Measurements from ENCODE around the gene BAX. TPM values are rescaled to one million over a fixed set of nuclear protein-coding genes. Genes with fewer than 3 reads are reported as not detected.

BAX gene
- total RNA-seq, 1 donor from 2014 or later, result 286 TPM

DNA sequence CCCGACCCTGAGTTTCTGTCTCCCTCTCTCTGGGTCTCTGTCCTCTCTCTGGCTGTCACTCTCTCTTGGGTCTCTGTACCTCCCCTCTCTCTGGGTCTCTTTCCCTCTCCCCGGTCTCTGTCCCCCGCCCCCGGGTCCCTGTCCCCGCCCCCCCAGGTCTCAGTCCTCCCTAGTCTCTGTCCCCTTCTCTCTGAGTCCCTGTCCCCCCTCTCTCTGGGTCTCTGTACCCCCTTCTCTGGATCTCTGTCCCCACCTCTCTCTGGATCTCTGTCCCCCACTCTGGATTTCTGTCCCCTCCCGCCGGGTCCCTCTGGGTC is 8.1 kb downstream of the BAX start:
- DNase-seq (ENCODE audit: low spot score), result no peak
- no peak overlapping the region for H3K4me3 Mint-ChIP-seq (ENCODE audit: unreplicated experiment)
- H3K36me3 Mint-ChIP-seq (ENCODE audit: low read depth, unreplicated experiment), result peaks cover 24% of the 10 kb centered on the region
- peaks cover 23% of the 10 kb centered on the region for H3K27me3 Mint-ChIP-seq (ENCODE audit: unreplicated experiment)
- no peak for TF ChIP-seq CTCF (IDR thresholded peaks at IDR 0.05; ENCODE audit: unreplicated experiment)
- peak overlapping the region; percentile 95 for H3K27ac Mint-ChIP-seq (ENCODE audit: unreplicated experiment)
- no peaks in the 10 kb centered on the region for H3K9me3 Mint-ChIP-seq (ENCODE audit: unreplicated experiment)
- H3K4me1 Mint-ChIP-seq (ENCODE audit: unreplicated experiment), result peaks cover 51% of the 10 kb centered on the region

GRCh38 chr19:48963371-48964204 is 8.9 kb downstream of the BAX start:
- Mint-ChIP-seq H3K9me3 (ENCODE audit: unreplicated experiment) (no peaks in the 10 kb centered on the region), H3K36me3 (ENCODE audit: low read depth, unreplicated experiment) (peaks cover 25% of the 10 kb centered on the region), H3K27me3 (ENCODE audit: unreplicated experiment) (peaks cover 27% of the 10 kb centered on the region), H3K4me3 (ENCODE audit: unreplicated experiment) (peak overlapping the region; percentile 87), H3K4me1 (ENCODE audit: unreplicated experiment) (peaks cover 53% of the 10 kb centered on the region), H3K27ac (ENCODE audit: unreplicated experiment) (peak overlapping the region; percentile 96)
- TF ChIP-seq CTCF (IDR thresholded peaks at IDR 0.05; ENCODE audit: unreplicated experiment), result no peak
- peak; percentile 68 for DNase-seq (ENCODE audit: low spot score)

GRCh38 chr19:48964205-48965039 is 9.7 kb downstream of the BAX start:
- no peak for TF ChIP-seq CTCF (IDR thresholded peaks at IDR 0.05; ENCODE audit: unreplicated experiment)
- DNase-seq (ENCODE audit: low spot score), result no peak
- peaks cover 22% of the 10 kb centered on the region for H3K36me3 Mint-ChIP-seq (ENCODE audit: low read depth, unreplicated experiment)

DNA sequence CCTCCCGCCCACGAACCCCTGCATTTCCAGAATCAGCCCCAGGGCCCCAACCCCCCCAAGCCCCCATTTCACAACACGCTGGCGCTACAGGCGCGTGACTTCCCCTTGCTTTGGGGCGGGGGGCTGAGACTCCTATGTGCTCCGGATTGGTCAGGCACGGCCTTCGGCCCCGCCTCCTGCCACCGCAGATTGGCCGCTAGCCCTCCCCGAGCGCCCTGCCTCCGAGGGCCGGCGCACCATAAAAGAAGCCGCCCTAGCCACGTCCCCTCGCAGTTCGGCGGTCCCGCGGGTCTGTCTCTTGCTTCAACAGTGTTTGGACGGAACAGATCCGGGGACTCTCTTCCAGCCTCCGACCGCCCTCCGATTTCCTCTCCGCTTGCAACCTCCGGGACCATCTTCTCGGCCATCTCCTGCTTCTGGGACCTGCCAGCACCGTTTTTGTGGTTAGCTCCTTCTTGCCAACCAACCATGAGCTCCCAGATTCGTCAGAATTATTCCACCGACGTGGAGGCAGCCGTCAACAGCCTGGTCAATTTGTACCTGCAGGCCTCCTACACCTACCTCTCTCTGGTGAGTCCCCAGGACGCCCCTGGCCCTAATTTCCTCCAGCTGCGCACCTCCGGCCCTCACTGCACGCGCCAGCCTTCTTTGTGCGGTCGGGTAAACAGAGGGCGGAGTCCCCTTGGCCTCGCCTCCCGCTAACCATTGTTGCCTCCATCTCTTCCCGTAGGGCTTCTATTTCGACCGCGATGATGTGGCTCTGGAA is 10.5 kb downstream of the BAX start, which contains the start of gene FTL:
Gene FTL (plus strand): TSS at position 270 of the 766 bp plus-strand sequence. CDS start 199 bp downstream, at position 469.
- no peak for TF ChIP-seq CTCF (IDR thresholded peaks at IDR 0.05; ENCODE audit: unreplicated experiment)
- Mint-ChIP-seq H3K9me3 (ENCODE audit: unreplicated experiment) (no peaks in the 10 kb centered on the region), H3K27me3 (ENCODE audit: unreplicated experiment) (peaks cover 27% of the 10 kb centered on the region), H3K27ac (ENCODE audit: unreplicated experiment) (peak within 1 kb of the TSS; percentile 96), H3K4me3 (ENCODE audit: unreplicated experiment) (peak within 1 kb of the TSS; percentile 99), H3K36me3 (ENCODE audit: low read depth, unreplicated experiment) (peaks cover 26% of the 10 kb centered on the region), H3K4me1 (ENCODE audit: unreplicated experiment) (peaks cover 53% of the 10 kb centered on the region)
- DNase-seq (ENCODE audit: low spot score), result peak; percentile 93

More at GRCh38 chr19:48964205-48965039, 9.7 kb downstream of the BAX start:
- H3K4me3 Mint-ChIP-seq (ENCODE audit: unreplicated experiment), result peak overlapping the region; percentile 87
- no peaks in the 10 kb centered on the region for H3K9me3 Mint-ChIP-seq (ENCODE audit: unreplicated experiment)
- peaks cover 27% of the 10 kb centered on the region for H3K27me3 Mint-ChIP-seq (ENCODE audit: unreplicated experiment)
- H3K27ac Mint-ChIP-seq (ENCODE audit: unreplicated experiment), result peak overlapping the region; percentile 96
- peaks cover 53% of the 10 kb centered on the region for H3K4me1 Mint-ChIP-seq (ENCODE audit: unreplicated experiment)
